MM.1S (cell line): Measurements from ENCODE around the gene ING3.

ENCODE experiments used
- DNase-seq: peaks from one replicate; pipeline ENCODE4 v3.0.0-alpha.2; 2015
- H2AFZ ChIP-seq: fragments of 300-600 bp; sonication (generic); 2 replicates; pipeline ENCODE4 v1.6.0; 2016; ENCODE audit warnings: antibody characterized with exemption, low read length
- H3F3A ChIP-seq: fragments of 300-600 bp; sonication (generic); 2 replicates; pipeline ENCODE4 v1.6.1; 2016; ENCODE audit warnings: mild to moderate bottlenecking, antibody characterized with exemption, low read length, moderate library complexity, mixed read lengths; ENCODE audit not compliant: insufficient read depth
- H3K27ac ChIP-seq: fragments of 300-600 bp; sonication (generic); 2 replicates; pipeline ENCODE4 v1.5.1; 2016; ENCODE audit warnings: mild to moderate bottlenecking, low read length
- H3K27me3 ChIP-seq: fragments of 300-600 bp; sonication (generic); replicated peaks from 2 replicates; pipeline ENCODE4 v1.6.0; 2016; ENCODE audit warnings: low read length; ENCODE audit not compliant: insufficient read depth
- H3K36me3 ChIP-seq: fragments of 300-600 bp; sonication (generic); replicated peaks from 2 replicates; pipeline ENCODE4 v1.6.1; 2016; ENCODE audit warnings: mild to moderate bottlenecking, low read length, mixed read lengths; ENCODE audit not compliant: insufficient read depth
- H3K4me1 ChIP-seq: fragments of 300-600 bp; sonication (generic); 2 replicates; pipeline ENCODE4 v1.6.1; 2016; ENCODE audit warnings: low read length, mixed read lengths
- H3K4me2 ChIP-seq: fragments of 300-600 bp; sonication (generic); 2 replicates; pipeline ENCODE4 v1.6.0; 2016; ENCODE audit warnings: low read depth, low read length
- H3K4me3 ChIP-seq: fragments of 300-600 bp; sonication (generic); 2 replicates; pipeline ENCODE4 v1.5.1; 2016; ENCODE audit warnings: low read length, mixed read lengths
- H3K79me2 ChIP-seq: fragments of 300-600 bp; sonication (generic); 2 replicates; pipeline ENCODE4 v1.6.1; 2016; ENCODE audit warnings: mixed run types, low read length, mixed read lengths
- H3K9ac ChIP-seq: fragments of 300-600 bp; sonication (generic); 2 replicates; pipeline ENCODE4 v1.6.1; 2016; ENCODE audit warnings: low read length, mixed read lengths
- H3K9me2 ChIP-seq: fragments of 300-600 bp; sonication (generic); replicated peaks from 2 replicates; pipeline ENCODE4 v1.6.1; 2016; ENCODE audit warnings: mild to moderate bottlenecking, low read length, mixed read lengths; ENCODE audit not compliant: insufficient read depth
- H3K9me3 ChIP-seq: fragments of 300-600 bp; sonication (generic); replicated peaks from 2 replicates; pipeline ENCODE4 v1.6.1; 2016; ENCODE audit warnings: mild to moderate bottlenecking, low read length, mixed read lengths; ENCODE audit not compliant: insufficient read depth
- H4K20me1 ChIP-seq: fragments of 300-600 bp; sonication (generic); 2 replicates; pipeline ENCODE4 v1.6.1; 2016; ENCODE audit warnings: mild to moderate bottlenecking, low read length, moderate library complexity, mixed read lengths; ENCODE audit not compliant: insufficient read depth
- EZH2 ChIP-seq: fragments of 300-600 bp; sonication (generic); optimal IDR thresholded peaks from 2 replicates; pipeline ENCODE3; 2017; ENCODE audit warnings: low read depth, mild to moderate bottlenecking, antibody characterized with exemption, low read length, mixed read lengths
- EZH2phosphoT487 ChIP-seq: fragments of 300-600 bp; sonication (generic); IDR thresholded peaks from 2 replicates; pipeline ENCODE4 v1.6.1; 2018; ENCODE audit warnings: antibody characterized with exemption, low read length
- TF ChIP-seq, protein P1 (sequence below): fragments of 300-600 bp; sonication (generic); IDR thresholded peaks from 2 replicates; pipeline ENCODE4 v1.5.1; 2016; ENCODE audit warnings: antibody characterized with exemption, low read length, mixed read lengths

Gene ING3

DNA sequence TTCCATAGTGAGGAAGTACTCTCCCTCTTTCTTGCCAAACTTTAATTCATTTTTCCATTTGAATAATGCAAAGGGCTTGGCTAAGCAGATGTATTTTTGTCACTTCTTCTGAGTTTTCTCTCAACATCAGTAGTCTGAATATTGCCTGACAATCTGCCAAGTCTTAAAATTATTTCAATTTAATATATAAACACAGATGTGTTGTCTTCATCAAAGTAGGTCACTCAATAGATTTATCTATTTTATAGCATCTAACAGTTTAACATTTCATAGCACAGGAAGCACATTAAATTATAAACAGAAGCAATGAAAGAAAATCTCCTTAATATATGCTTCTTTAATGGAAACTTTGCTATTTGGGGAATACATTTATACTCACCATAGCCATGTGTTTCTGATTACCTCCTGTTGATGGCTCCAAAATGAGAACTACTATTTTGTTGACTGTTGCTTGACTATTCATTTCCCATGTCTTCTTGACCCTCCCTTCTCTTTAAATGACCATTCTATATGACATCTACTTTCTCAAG lies 42.5 kb downstream of the ING3 start:
- H3K27me3 ChIP-seq: no peaks in the 10 kb centered on the region
- H3K27ac ChIP-seq: no peak overlapping the region
- no peaks in the 10 kb centered on the region for H4K20me1 ChIP-seq
- H3F3A ChIP-seq: peaks cover 46% of the 10 kb centered on the region
- DNase-seq: no peak
- H2AFZ ChIP-seq: no peak overlapping the region
- no peak overlapping the region for H3K4me3 ChIP-seq
- H3K4me1 ChIP-seq: peaks cover 54% of the 10 kb centered on the region
- H3K9me3 ChIP-seq: no peaks in the 10 kb centered on the region
- no peaks in the 10 kb centered on the region for H3K36me3 ChIP-seq
- no peak for TF ChIP-seq EZH2phosphoT487
- TF ChIP-seq EZH2: no peak
- TF ChIP-seq, protein P1, sequence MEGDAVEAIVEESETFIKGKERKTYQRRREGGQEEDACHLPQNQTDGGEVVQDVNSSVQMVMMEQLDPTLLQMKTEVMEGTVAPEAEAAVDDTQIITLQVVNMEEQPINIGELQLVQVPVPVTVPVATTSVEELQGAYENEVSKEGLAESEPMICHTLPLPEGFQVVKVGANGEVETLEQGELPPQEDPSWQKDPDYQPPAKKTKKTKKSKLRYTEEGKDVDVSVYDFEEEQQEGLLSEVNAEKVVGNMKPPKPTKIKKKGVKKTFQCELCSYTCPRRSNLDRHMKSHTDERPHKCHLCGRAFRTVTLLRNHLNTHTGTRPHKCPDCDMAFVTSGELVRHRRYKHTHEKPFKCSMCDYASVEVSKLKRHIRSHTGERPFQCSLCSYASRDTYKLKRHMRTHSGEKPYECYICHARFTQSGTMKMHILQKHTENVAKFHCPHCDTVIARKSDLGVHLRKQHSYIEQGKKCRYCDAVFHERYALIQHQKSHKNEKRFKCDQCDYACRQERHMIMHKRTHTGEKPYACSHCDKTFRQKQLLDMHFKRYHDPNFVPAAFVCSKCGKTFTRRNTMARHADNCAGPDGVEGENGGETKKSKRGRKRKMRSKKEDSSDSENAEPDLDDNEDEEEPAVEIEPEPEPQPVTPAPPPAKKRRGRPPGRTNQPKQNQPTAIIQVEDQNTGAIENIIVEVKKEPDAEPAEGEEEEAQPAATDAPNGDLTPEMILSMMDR: no peak
- no peaks in the 10 kb centered on the region for H3K9me2 ChIP-seq
- H3K79me2 ChIP-seq: no peaks in the 10 kb centered on the region
- H3K9ac ChIP-seq: no peak overlapping the region
- H3K4me2 ChIP-seq: no peak overlapping the region

DNA sequence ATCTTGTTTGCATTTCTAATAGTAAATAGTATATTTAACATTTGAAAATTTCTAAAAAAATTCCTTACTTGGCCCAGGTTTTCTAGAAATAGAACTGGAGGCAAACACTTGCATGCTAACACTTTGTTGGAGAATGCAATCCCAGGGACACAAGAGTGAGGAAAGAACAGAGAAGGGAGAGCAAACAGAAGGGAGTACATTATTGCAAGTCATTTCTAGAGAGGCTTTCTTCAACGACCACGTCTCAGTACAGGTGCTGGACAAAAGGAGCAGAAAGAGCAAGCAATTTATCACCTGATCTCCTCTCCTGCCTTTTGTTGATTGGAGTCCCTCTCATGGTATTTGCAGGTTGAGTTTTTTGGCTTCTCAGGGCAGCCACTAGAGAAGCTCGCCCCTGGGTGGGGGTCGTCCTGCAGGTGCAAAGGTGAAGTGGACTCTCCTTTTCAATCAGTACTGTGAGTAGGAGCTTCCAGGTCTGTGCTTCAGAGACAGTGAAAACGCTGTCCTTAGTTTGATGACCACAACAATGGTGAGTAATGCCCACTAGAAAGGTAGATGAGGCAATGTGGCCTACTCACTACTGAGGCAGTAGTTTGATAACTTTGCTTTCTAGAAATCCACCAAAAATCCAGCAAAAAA lies 43.1 kb downstream of the ING3 start:
- no peak overlapping the region for H3K4me3 ChIP-seq
- H3F3A ChIP-seq: peaks cover 47% of the 10 kb centered on the region
- no peaks in the 10 kb centered on the region for H3K79me2 ChIP-seq

DNA sequence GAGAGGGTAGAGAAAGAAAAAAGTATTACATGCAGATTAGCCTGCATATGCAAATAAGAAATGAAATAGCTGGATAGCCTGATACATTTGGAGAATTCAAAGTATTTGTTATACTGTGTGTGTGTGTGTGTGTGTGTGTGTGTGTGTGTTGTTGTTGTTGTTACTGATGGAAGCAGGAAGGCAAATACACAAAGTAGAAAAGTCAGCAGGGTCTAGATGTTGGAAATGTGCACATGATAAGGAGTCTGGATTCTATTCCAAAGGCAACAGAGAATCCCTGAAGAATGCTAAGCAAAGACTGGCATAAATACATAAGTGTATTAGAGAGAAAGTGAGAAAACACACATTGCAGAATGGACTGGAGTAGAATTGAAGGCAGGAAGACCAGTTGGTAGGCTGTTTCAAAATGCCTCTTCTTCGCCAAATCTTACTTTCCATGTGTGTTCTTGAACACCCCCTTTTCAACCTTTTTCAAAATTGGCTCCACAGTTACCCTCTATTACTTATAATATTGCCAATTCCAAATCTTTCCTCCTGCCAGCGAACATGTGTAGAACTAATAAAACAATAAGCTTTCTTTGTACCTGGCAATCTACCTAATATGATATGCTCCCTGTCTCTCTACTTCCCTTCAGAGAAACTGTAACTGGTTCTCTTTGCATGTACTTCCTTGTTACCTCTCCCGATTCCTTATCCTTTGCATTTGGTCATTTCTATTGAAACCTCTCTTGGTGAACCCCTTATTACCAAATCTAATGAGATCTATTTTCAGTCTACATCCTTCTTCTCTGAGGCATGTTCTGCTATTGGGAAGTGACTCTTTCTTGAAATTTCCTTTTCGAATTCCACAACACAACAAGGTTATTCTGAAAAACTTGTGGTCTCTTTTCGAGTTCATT lies 44.2 kb downstream of the ING3 start:
- H3K9ac ChIP-seq: no peak overlapping the region
- H2AFZ ChIP-seq: no peak overlapping the region
- TF ChIP-seq EZH2 (no peak), EZH2phosphoT487 (no peak)
- TF ChIP-seq, protein P1: no peak
- H3K79me2 ChIP-seq: no peaks in the 10 kb centered on the region
- H3K9me2 ChIP-seq: no peaks in the 10 kb centered on the region
- no peak overlapping the region for H3K4me2 ChIP-seq
- no peaks in the 10 kb centered on the region for H3K36me3 ChIP-seq
- H3K4me3 ChIP-seq: no peak overlapping the region
- no peaks in the 10 kb centered on the region for H3K27me3 ChIP-seq
- peaks cover 36% of the 10 kb centered on the region for H3F3A ChIP-seq
- no peaks in the 10 kb centered on the region for H3K9me3 ChIP-seq
- no peaks in the 10 kb centered on the region for H4K20me1 ChIP-seq
- DNase-seq: no peak
- H3K4me1 ChIP-seq: peaks cover 64% of the 10 kb centered on the region
- no peak overlapping the region for H3K27ac ChIP-seq

More for the DNA sequence above, 43.1 kb downstream of the ING3 start:
- H2AFZ ChIP-seq: no peak overlapping the region
- no peak for DNase-seq
- TF ChIP-seq EZH2 (no peak), EZH2phosphoT487 (no peak)
- TF ChIP-seq, protein P1: no peak
- H3K9me2 ChIP-seq: no peaks in the 10 kb centered on the region
- H3K27ac ChIP-seq: no peak overlapping the region
- H3K4me2 ChIP-seq: no peak overlapping the region
- no peaks in the 10 kb centered on the region for H3K27me3 ChIP-seq
- H3K9me3 ChIP-seq: no peaks in the 10 kb centered on the region
- H3K4me1 ChIP-seq: peaks cover 57% of the 10 kb centered on the region
- H4K20me1 ChIP-seq: no peaks in the 10 kb centered on the region
- no peaks in the 10 kb centered on the region for H3K36me3 ChIP-seq
- H3K9ac ChIP-seq: no peak overlapping the region
